Epidermal melanocyte (primary cell): ENCODE data around the gene AUP1.
"Not testable (repeated sequence)": the region's sequence is repeated elsewhere in the genome, so short reads cannot be mapped to it uniquely, and the experiment has no call there.

Experiments used
- DNase-seq: peaks from one replicate; pipeline ENCODE4 v3.0.0; 2011; ENCODE audit warnings: low spot score; ENCODE audit not compliant: insufficient read length

Gene AUP1

GRCh38 chr2:74499267-74499939 is 30.1 kb downstream of the AUP1 start, which contains the start of gene LBX2:
LBX2 (minus strand) TSS chr2:74499603; CDS start chr2:74499537, 66 bp downstream.
- no peak for DNase-seq

GRCh38 chr2:74498500-74499266 is 30.8 kb downstream of the AUP1 start:
- DNase-seq: no peak

- no peak for DNase-seq
Measured at GRCh38 chr2:74497777-74498499, 31.6 kb downstream of the AUP1 start.

- DNase-seq: no peak
Measured at GRCh38 chr2:74496997-74497776, 32.3 kb downstream of the AUP1 start.

GRCh38 chr2:74495440-74495839 is 34.1 kb downstream of the AUP1 start:
- DNase-seq: no peak

GRCh38 chr2:74493546-74493945 is 36.0 kb downstream of the AUP1 start:
- no peak for DNase-seq

- DNase-seq: no peak
Measured at GRCh38 chr2:74491648-74492544, 37.6 kb downstream of the AUP1 start.

- no peak for DNase-seq
Measured at GRCh38 chr2:74489906-74490305, 39.6 kb downstream of the AUP1 start.

GRCh38 chr2:74488643-74489481 is 40.6 kb downstream of the AUP1 start:
- DNase-seq: no peak

GRCh38 chr2:74486141-74486540 is 43.4 kb downstream of the AUP1 start:
- DNase-seq: no peak

- DNase-seq: not testable (repeated sequence)
Measured at GRCh38 chr2:74483675-74484164, 45.8 kb downstream of the AUP1 start.

- peak; percentile 95 for DNase-seq
Measured at GRCh38 chr2:74482801-74483674, 46.5 kb downstream of the AUP1 start, which contains the start of the genes CCDC142 and TTC31. CCDC142 (minus strand) TSS chr2:74482998; CDS start chr2:74482837, 161 bp downstream. TTC31 (plus strand) TSS chr2:74483081; CDS start chr2:74483096, 15 bp downstream.

- DNase-seq: no peak
Measured at GRCh38 chr2:74481961-74482800, 47.3 kb downstream of the AUP1 start.

- no peak for DNase-seq
Measured at GRCh38 chr2:74481431-74481830, 48.1 kb downstream of the AUP1 start.
